Endothelial cell of umbilical vein (primary cell): ENCODE results near the gene ZFYVE9.

Experiments
- CTCF ChIP-seq, 2 donors: IDR thresholded peaks; 1 replicate in 1 of 2; 2 replicates in 1 of 2; pipeline ENCODE4 v1.5.1; 2011; ENCODE audit warnings: low read length in 2 of 2, mild to moderate bottlenecking in 2 of 2, moderate library complexity in 2 of 2, control low read depth in 1 of 2, inconsistent platforms in 1 of 2, low read depth in 1 of 2; ENCODE audit not compliant: insufficient read depth in 1 of 2; ENCODE audit errors: extremely low read depth in 1 of 2
- EZH2 ChIP-seq: IDR thresholded peaks from 2 replicates; pipeline ENCODE4 v1.6.1; 2012; ENCODE audit warnings: borderline replicate concordance, low read depth, mild to moderate bottlenecking, moderate library complexity, low read length, inconsistent platforms; ENCODE audit not compliant: severe bottlenecking
- FOS ChIP-seq: IDR thresholded peaks from 2 replicates; pipeline ENCODE4 v1.6.1; 2011; ENCODE audit warnings: mild to moderate bottlenecking, low read length, moderate library complexity, borderline replicate concordance; ENCODE audit not compliant: insufficient read depth
- MYC ChIP-seq: IDR thresholded peaks from one replicate; pipeline ENCODE4 v1.6.1; 2011; ENCODE audit warnings: mild to moderate bottlenecking, low read depth, low read length
- POLR2A ChIP-seq: IDR thresholded peaks from 2 replicates; pipeline ENCODE4 v1.6.1; 2012; ENCODE audit warnings: low read depth, mild to moderate bottlenecking, control low read depth, low read length
- POLR2AphosphoS5 ChIP-seq: IDR thresholded peaks from 2 replicates; pipeline ENCODE4 v1.6.1; 2012; ENCODE audit warnings: low read depth, mild to moderate bottlenecking, control low read depth, low read length, moderate library complexity; ENCODE audit not compliant: insufficient read depth

GRCh38 chr1:52145137-52145536, 3.2 kb downstream of the ZFYVE9 start:
- TF ChIP-seq CTCF (IDR thresholded peaks at IDR 0.05; ENCODE audit: extremely low read depth in 1 of 2, insufficient read depth in 1 of 2, low read depth in 1 of 2, low read length in 2 of 2) = no peak
- TF ChIP-seq FOS = no peak
- TF ChIP-seq EZH2 = no peak
- TF ChIP-seq POLR2AphosphoS5 = no peak
- no peak for TF ChIP-seq POLR2A
- no peak for TF ChIP-seq MYC
